H1 (cell line): ENCODE measurements around the gene TEAD1. TPM values are rescaled to one million over a fixed set of nuclear protein-coding genes. Genes with fewer than 3 reads are reported as not detected.

Experiments used
- CTCF ChIA-PET: fragments of 300-600 bp; sonication (Branson Sonifier 250); formaldehyde crosslinking; loops from one replicate; lab custom pipeline; 2021; ENCODE audit not compliant: partially characterized antibody; lab: Charles Lee
- POLR2A ChIA-PET: fragments of 300-600 bp; sonication (Branson Sonifier 250); formaldehyde crosslinking; loops from one replicate; lab custom pipeline; 2021; ENCODE audit warnings: inconsistent platforms; ENCODE audit not compliant: partially characterized antibody; lab: Charles Lee
- DNase-seq, 2 experiments: peaks; one replicate each; pipeline versions ENCODE4 v3.0.0 to v3.0.0-alpha.2; 2010 to 2022; ENCODE audit warnings: low spot score in 2 of 2, low read depth in 1 of 2, mixed read lengths in 1 of 2
- FAIRE-seq: peaks from 2 replicates; lab custom pipeline; 2011; peaks lifted over from hg19 to GRCh38; lab: Jason Lieb, UNC
- H2AFZ ChIP-seq: 2 replicates; pipeline ENCODE4 v1.8.1; 2012; ENCODE audit warnings: low read length, inconsistent platforms
- H2AK5ac ChIP-seq: 2 replicates; pipeline ENCODE4 v1.6.1; 2013; ENCODE audit warnings: low read depth, low read length
- H2BK120ac ChIP-seq: replicated peaks from 2 replicates; pipeline ENCODE3; 2013; ENCODE audit warnings: low read depth, low read length, inconsistent platforms
- H2BK12ac ChIP-seq: 2 replicates; pipeline ENCODE4 v1.6.1; 2013; ENCODE audit warnings: low read depth, low read length
- H2BK15ac ChIP-seq: 2 replicates; pipeline ENCODE4 v1.6.1; 2013; ENCODE audit warnings: low read length
- H2BK20ac ChIP-seq: 2 replicates; pipeline ENCODE4 v1.6.1; 2013; ENCODE audit warnings: low read length
- H2BK5ac ChIP-seq: 2 replicates; pipeline ENCODE4 v1.6.1; 2013; ENCODE audit warnings: low read depth, low read length
- H3K14ac ChIP-seq: 2 replicates; pipeline ENCODE4 v1.6.1; 2013; ENCODE audit warnings: inconsistent platforms; ENCODE audit not compliant: insufficient read length
- H3K18ac ChIP-seq: 2 replicates; pipeline ENCODE4 v1.6.1; 2013; ENCODE audit warnings: low read length; ENCODE audit errors: extremely low read depth
- H3K23ac ChIP-seq: 2 replicates; pipeline ENCODE4 v1.6.1; 2013; ENCODE audit warnings: inconsistent platforms; ENCODE audit not compliant: insufficient read length
- H3K23me2 ChIP-seq: 2 replicates; pipeline ENCODE4 v1.6.1; 2013; ENCODE audit warnings: low read depth, low read length
- H3K27ac ChIP-seq: 2 replicates; pipeline ENCODE4 v1.6.1; 2011; ENCODE audit warnings: low read depth, low read length, inconsistent platforms
- H3K27me3 ChIP-seq, 4 experiments: replicated peaks in 1 of 4; 1 replicate in 1 of 4; 2 replicates in 3 of 4; pipeline versions ENCODE4 v1.6.1 to v1.8.1; 2011 to 2013; ENCODE audit warnings: low read length in 3 of 4, mild to moderate bottlenecking in 3 of 4, inconsistent platforms in 2 of 4, mixed read lengths in 2 of 4, moderate library complexity in 1 of 4; ENCODE audit not compliant: control insufficient read depth in 3 of 4, insufficient read depth in 3 of 4; ENCODE audit errors: extremely low read depth in 1 of 4
- H3K36me3 ChIP-seq, 4 experiments: 2 replicates each; pipeline versions ENCODE4 v1.6.1 to v1.8.1; 2011 to 2013; ENCODE audit warnings: mild to moderate bottlenecking in 4 of 4, low read length in 3 of 4, moderate library complexity in 2 of 4, control low read depth in 1 of 4, inconsistent platforms in 1 of 4; ENCODE audit not compliant: insufficient read depth in 4 of 4, control insufficient read depth in 2 of 4
- H3K4ac ChIP-seq: replicated peaks from 2 replicates; pipeline ENCODE3; 2013; ENCODE audit warnings: low read length, low read depth, mixed read lengths, inconsistent platforms; ENCODE audit not compliant: insufficient read length
- H3K4me1 ChIP-seq, 4 experiments: replicated peaks in 1 of 4; 1 replicate in 1 of 4; 2 replicates in 3 of 4; pipeline versions ENCODE4 v1.6.1 to v1.8.1; 2011 to 2013; ENCODE audit warnings: low read length in 3 of 4, inconsistent platforms in 2 of 4, mixed read lengths in 1 of 4; ENCODE audit not compliant: insufficient read depth in 4 of 4, control insufficient read depth in 3 of 4
- H3K4me2 ChIP-seq, 2 experiments: 2 replicates each; pipeline versions ENCODE4 v1.6.1 to v1.8.1; 2011 to 2013; ENCODE audit warnings: low read depth in 2 of 2, low read length in 2 of 2, control low read depth in 1 of 2, inconsistent platforms in 1 of 2, mild to moderate bottlenecking in 1 of 2; ENCODE audit not compliant: insufficient read depth in 1 of 2
- H3K4me3 ChIP-seq, 4 experiments: fragments of 200-600, 300-600 bp in 1 of 4; sonication (generic), shearing (Covaris generic), sonication (Bioruptor Twin) in 1 of 4; 2 replicates each; pipeline versions ENCODE4 v1.5.1 to v1.8.1; 2011 to 2016; ENCODE audit warnings: low read length in 4 of 4, low read depth in 3 of 4, control low read depth in 2 of 4, inconsistent platforms in 2 of 4, mild to moderate bottlenecking in 2 of 4, mixed read lengths in 1 of 4, moderate library complexity in 1 of 4; ENCODE audit not compliant: insufficient read depth in 2 of 4; ENCODE audit errors: extremely low read depth in 1 of 4
- H3K56ac ChIP-seq: replicated peaks from 2 replicates; pipeline ENCODE3; 2013; ENCODE audit warnings: low read depth, mild to moderate bottlenecking, mixed read lengths, low read length, inconsistent platforms; ENCODE audit not compliant: insufficient read length
- H3K79me1 ChIP-seq: 2 replicates; pipeline ENCODE4 v1.6.1; 2013; ENCODE audit warnings: low read depth, low read length, control low read depth
- H3K79me2 ChIP-seq, 2 experiments: 2 replicates each; pipeline versions ENCODE4 v1.6.1 to v1.8.1; 2012 to 2013; ENCODE audit warnings: low read length in 2 of 2, mild to moderate bottlenecking in 2 of 2, inconsistent platforms in 1 of 2; ENCODE audit not compliant: insufficient read depth in 2 of 2, control insufficient read depth in 1 of 2
- H3K9ac ChIP-seq, 4 experiments: replicated peaks in 1 of 4; 1 replicate in 1 of 4; 2 replicates in 3 of 4; pipeline versions ENCODE4 v1.6.1 to v1.8.1; 2011 to 2013; ENCODE audit warnings: low read depth in 3 of 4, low read length in 3 of 4, control low read depth in 2 of 4, mild to moderate bottlenecking in 2 of 4, moderate library complexity in 2 of 4, inconsistent platforms in 1 of 4; ENCODE audit errors: extremely low read depth in 1 of 4
- H3K9me3 ChIP-seq, 2 experiments: 2 replicates each; pipeline versions ENCODE4 v1.6.1 to v1.8.1; 2012 to 2013; ENCODE audit warnings: mild to moderate bottlenecking in 2 of 2, moderate library complexity in 2 of 2, control low read depth in 1 of 2, inconsistent platforms in 1 of 2, low read depth in 1 of 2, low read length in 1 of 2, mixed read lengths in 1 of 2; ENCODE audit not compliant: insufficient read depth in 2 of 2
- H4K20me1 ChIP-seq, 2 experiments: replicated peaks in 1 of 2; 2 replicates each; pipeline versions ENCODE3 to v1.8.1; 2011 to 2013; ENCODE audit warnings: inconsistent platforms in 2 of 2, low read length in 2 of 2, mild to moderate bottlenecking in 1 of 2; ENCODE audit not compliant: insufficient read depth in 2 of 2, control insufficient read depth in 1 of 2
- H4K5ac ChIP-seq: 2 replicates; pipeline ENCODE4 v1.6.1; 2013; ENCODE audit warnings: low read length, low read depth, mixed read lengths, inconsistent platforms; ENCODE audit not compliant: insufficient read length
- H4K8ac ChIP-seq: 2 replicates; pipeline ENCODE4 v1.8.0; 2013; ENCODE audit warnings: mild to moderate bottlenecking, moderate library complexity, low read length, inconsistent platforms; ENCODE audit not compliant: insufficient read depth; ENCODE audit errors: extremely low read depth
- H4K91ac ChIP-seq: replicated peaks from 2 replicates; pipeline ENCODE3; 2013; ENCODE audit warnings: low read length, mixed read lengths, inconsistent platforms; ENCODE audit not compliant: insufficient read length
- ASH2L ChIP-seq: fragments of 200-600, 300-600 bp; sonication (generic); IDR thresholded peaks from one replicate; pipeline ENCODE4 v1.7.1; 2017; ENCODE audit warnings: low read length
- BACH1 ChIP-seq: IDR thresholded peaks from 2 replicates; pipeline ENCODE4 v1.6.1; 2012; ENCODE audit warnings: low read length, improper control_type of control experiment
- EP300 ChIP-seq, 2 experiments: IDR thresholded peaks; 1 replicate in 1 of 2; 2 replicates in 1 of 2; pipeline ENCODE4 v1.6.1; 2011 to 2012; ENCODE audit warnings: low read depth in 2 of 2, low read length in 2 of 2, mild to moderate bottlenecking in 2 of 2, borderline replicate concordance in 1 of 2, inconsistent platforms in 1 of 2, moderate library complexity in 1 of 2
- JUND ChIP-seq: IDR thresholded peaks from 2 replicates; pipeline ENCODE4 v1.6.1; 2011; ENCODE audit warnings: mild to moderate bottlenecking, improper control_type of control experiment, low read length
- MAFK ChIP-seq: IDR thresholded peaks from 2 replicates; pipeline ENCODE4 v1.6.1; 2012; ENCODE audit warnings: low read depth, mild to moderate bottlenecking, improper control_type of control experiment, low read length
- RAD21 ChIP-seq, 2 experiments: IDR thresholded peaks in 1 of 2; conservative IDR thresholded peaks in 1 of 2; 2 replicates each; pipeline ENCODE4 v1.6.1; 2011; ENCODE audit warnings: low read depth in 2 of 2, low read length in 2 of 2, improper control_type of control experiment in 1 of 2, inconsistent platforms in 1 of 2, mild to moderate bottlenecking in 1 of 2, moderate library complexity in 1 of 2
- WGBS, 2 experiments: shearing (Covaris generic) in 1 of 2; methylation state at CpG; one replicate each; pipeline versions ENCODE4 v1.1.6 to v1.1.7; 2013 to 2015; ENCODE audit warnings: low lambda C conversion rate in 2 of 2, mixed read lengths in 2 of 2, inconsistent platforms in 1 of 2, low coverage in 1 of 2, missing lambda C conversion rate in 1 of 2; ENCODE audit not compliant: insufficient replicate concordance in 2 of 2, insufficient coverage in 1 of 2, insufficient read length in 1 of 2; ENCODE audit errors: extremely low coverage in 1 of 2, missing lambda C conversion rate in 1 of 2; 5-methylcytosine and 5-hydroxymethylcytosine counted together
- polyA plus RNA-seq, 7 experiments: library from polyadenylated mRNA; depleted of rRNA in 3 of 7; stranded (reverse) in 5 of 7; unstranded in 2 of 7; fragments of >200 nt in 5 of 7; fragments of 200-250 nt in 2 of 7; gene quantifications; 1 replicate in 5 of 7; 2 replicates in 1 of 7; 4 replicates in 1 of 7; pipeline versions ENCODE4 v1.2.1 to v1.2.3, GENCODE V29; 2011 to 2013; ENCODE audit warnings: missing spikeins in 2 of 7, mixed read lengths in 2 of 7
- total RNA-seq: library from RNA; stranded (reverse); fragmentation: NEBNext Ultra II Directional; extraction: Animal tissue kit (Norgen Biotek cat#: 25700); gene quantifications from 2 replicates; pipeline ENCODE4 v1.2.1, GENCODE V29; 2021
- TF ChIP-seq, protein P1 (sequence below): IDR thresholded peaks from 2 replicates; pipeline ENCODE4 v1.6.1; 2012; ENCODE audit warnings: inconsistent platforms

Gene TEAD1
- total and polyA plus RNA-seq, 2 of the 8 experiments (the other 6 are each of a cell fraction or from before 2014, with no cell fraction given), result 15.6 to 67.4 TPM

GRCh38 chr11:12787847-12788246 is 113.6 kb downstream of the TEAD1 start:
- Histone ChIP-seq H3K23ac (no peak overlapping the region), H2BK15ac (no peak overlapping the region), H3K9me3 (no peaks in the 10 kb centered on the region), H2BK120ac (no peak overlapping the region), H4K20me1 (peaks cover 2 to 9% of the 10 kb centered on the region in 2 experiments), H3K79me2 (peaks cover 0 to 72% of the 10 kb centered on the region in 2 experiments; a peak in 2 of 4 replicates), H3K27me3 (no peaks in the 10 kb centered on the region), H3K4me3 (no peak overlapping the region), H3K79me1 (peaks cover 8% of the 10 kb centered on the region), H3K36me3 (no peaks in the 10 kb centered on the region), H3K14ac (no peak overlapping the region), H2BK5ac (no peak overlapping the region), H3K18ac (no peak overlapping the region), H3K4me1 (peaks cover 4 to 19% (median 12%) of the 10 kb centered on the region in 4 experiments), H3K4me2 (no peak overlapping the region), H4K91ac (no peak overlapping the region), H3K23me2 (no peaks in the 10 kb centered on the region), H2BK12ac (no peak overlapping the region), H3K9ac (no peak overlapping the region), H3K27ac (no peak overlapping the region), H3K56ac (no peak overlapping the region), H3K4ac (no peak overlapping the region), H4K8ac (no peak overlapping the region), H2AK5ac (no peak overlapping the region), H2BK20ac (no peak overlapping the region), H2AFZ (no peak overlapping the region), H4K5ac (no peak overlapping the region)
- ChIA-PET CTCF (interaction anchor here (0.6 to 1.3 kb wide), 6 partner anchors 10 to 187 kb away, joined by 3 to 5 read pairs (median 4); no protein-coding TSS in a partner anchor), POLR2A (interaction anchor here (1.4 to 2.7 kb wide), 2 partner anchors 13 to 73 kb away, joined by 3 to 10 read pairs; no protein-coding TSS in a partner anchor)
- DNase-seq, result no peak
- WGBS, 2 experiments, result 100% methylated on average over 3 of the region's 9 CpGs; no CpG with 5 or more reads in 1 of the 2 experiments
- no peak for FAIRE-seq
- no peak for TF ChIP-seq RAD21 (IDR thresholded peaks at IDR 0.05 in 1 of 2, conservative IDR thresholded peaks at IDR 0.05 in 1 of 2; ENCODE audit: low read depth in 2 of 2, low read length in 2 of 2)
- TF ChIP-seq EP300 (IDR thresholded peaks at IDR 0.05; ENCODE audit: borderline replicate concordance in 1 of 2, low read depth in 2 of 2, low read length in 2 of 2), result no peak
- no peak for TF ChIP-seq MAFK
- TF ChIP-seq ASH2L, result no peak
- TF ChIP-seq, protein P1, sequence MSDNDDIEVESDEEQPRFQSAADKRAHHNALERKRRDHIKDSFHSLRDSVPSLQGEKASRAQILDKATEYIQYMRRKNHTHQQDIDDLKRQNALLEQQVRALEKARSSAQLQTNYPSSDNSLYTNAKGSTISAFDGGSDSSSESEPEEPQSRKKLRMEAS, result no peak
- no peak for TF ChIP-seq JUND
- TF ChIP-seq BACH1, result no peak
